GM19240 (cell line): Measurements from ENCODE around the gene C14orf119.
"Not testable (repeated sequence)": the region's sequence is repeated elsewhere in the genome, so short reads cannot be mapped to it uniquely, and the experiment has no call there.

Experiments used
- DNase-seq: peaks from one replicate; pipeline ENCODE4 v3.0.0; 2011; ENCODE audit warnings: low spot score; ENCODE audit not compliant: insufficient read length

C14orf119 gene

GRCh38 chr14:23089498-23090253, 5.6 kb upstream of the C14orf119 start:
- DNase-seq, result no peak

GRCh38 chr14:23090254-23090636, 5.1 kb upstream of the C14orf119 start:
- DNase-seq, result no peak

- DNase-seq, result no peak
Measured at GRCh38 chr14:23091294-23092225, 3.7 kb upstream of the C14orf119 start.

GRCh38 chr14:23093104-23093503, 2.2 kb upstream of the C14orf119 start:
- no peak for DNase-seq

GRCh38 chr14:23093526-23093925, 1.8 kb upstream of the C14orf119 start:
- no peak for DNase-seq

GRCh38 chr14:23093991-23094665, 1.2 kb upstream of the C14orf119 start:
- no peak for DNase-seq

GRCh38 chr14:23094666-23095195, 574 bp upstream of the C14orf119 start, which contains the start of gene ACIN1:
ACIN1 (minus strand) TSS chr14:23095136; CDS start chr14:23095112, 24 bp downstream.
- DNase-seq, result peak; percentile 48

- DNase-seq, result no peak
Measured at GRCh38 chr14:23097786-23098185, 2.5 kb downstream of the C14orf119 start.

- no peak for DNase-seq
Measured at GRCh38 chr14:23099212-23099861, 4.0 kb downstream of the C14orf119 start.

- DNase-seq, result no peak
Measured at GRCh38 chr14:23101213-23101970, 6.1 kb downstream of the C14orf119 start.

- no peak for DNase-seq
Measured at GRCh38 chr14:23101986-23102625, 6.8 kb downstream of the C14orf119 start.

- DNase-seq, result no peak
Measured at GRCh38 chr14:23102801-23103200, 7.5 kb downstream of the C14orf119 start.

- DNase-seq, result no peak
Measured at GRCh38 chr14:23103581-23103980, 8.3 kb downstream of the C14orf119 start.

GRCh38 chr14:23104070-23104590, 8.8 kb downstream of the C14orf119 start:
- DNase-seq, result no peak

- DNase-seq, result no peak
Measured at GRCh38 chr14:23104591-23105347, 9.5 kb downstream of the C14orf119 start, which contains the start of gene CIROP. CIROP (minus strand) TSS chr14:23104989; CDS start chr14:23104920, 69 bp downstream.

GRCh38 chr14:23105348-23105824, 10.1 kb downstream of the C14orf119 start:
- no peak for DNase-seq

- no peak for DNase-seq
Measured at GRCh38 chr14:23106747-23107045, 11.4 kb downstream of the C14orf119 start.

GRCh38 chr14:23107620-23108019, 12.3 kb downstream of the C14orf119 start:
- not testable (repeated sequence) for DNase-seq

- not testable (repeated sequence) for DNase-seq
Measured at GRCh38 chr14:23108169-23108568, 12.9 kb downstream of the C14orf119 start.
